OCI-LY7 (cell line): ENCODE results near the gene CYP46A1. TPM values are rescaled to one million over a fixed set of nuclear protein-coding genes. Genes with fewer than 3 reads are reported as not detected.

Experiments used
- BruUV-seq: library from RNA; stranded (reverse); fragments of 400-500 nt; replicated peaks from 2 replicates; lab custom pipeline; 2021; lab: Mats Ljungman, UMichigan
- CTCF ChIA-PET: fragments of 300-600 bp; sonication (Branson Sonifier 250); formaldehyde crosslinking; loops from one replicate; lab custom pipeline; 2022; ENCODE audit warnings: antibody characterized with exemption; ENCODE audit not compliant: unreplicated experiment; lab: Charles Lee
- POLR2A ChIA-PET: fragments of 300-600 bp; sonication (Branson Sonifier 250); formaldehyde crosslinking; loops from one replicate; lab custom pipeline; 2022; ENCODE audit warnings: antibody characterized with exemption; lab: Charles Lee
- DNase-seq: peaks from one replicate; pipeline ENCODE4 v3.0.0-alpha.2; 2015; ENCODE audit warnings: low spot score
- H2AFZ ChIP-seq: fragments of 200-600 bp; sonication (generic), shearing (Covaris generic); 2 replicates; pipeline ENCODE4 v1.6.1; 2014; ENCODE audit warnings: mild to moderate bottlenecking, antibody characterized with exemption, low read length, moderate library complexity
- H3K27ac ChIP-seq: fragments of 200-600 bp; sonication (generic); 2 replicates; pipeline ENCODE4 v1.5.1; 2014; ENCODE audit warnings: mixed run types, low read depth, mild to moderate bottlenecking, moderate library complexity, low read length, inconsistent platforms; ENCODE audit not compliant: poor library complexity, severe bottlenecking
- H3K36me3 ChIP-seq: fragments of 200-600 bp; sonication (generic); 2 replicates; pipeline ENCODE4 v1.6.1; 2014; ENCODE audit warnings: mild to moderate bottlenecking, antibody characterized with exemption, low read length, moderate library complexity, mixed read lengths; ENCODE audit not compliant: insufficient read depth
- H3K4me1 ChIP-seq: fragments of 200-600 bp; sonication (generic); 2 replicates; pipeline ENCODE4 v1.5.1; 2014; ENCODE audit warnings: mild to moderate bottlenecking, low read length; ENCODE audit not compliant: insufficient read depth, poor library complexity, severe bottlenecking
- H3K4me2 ChIP-seq: fragments of 200-600 bp; sonication (generic); 2 replicates; pipeline ENCODE4 v1.6.1; 2014; ENCODE audit warnings: mild to moderate bottlenecking, low read length
- H3K4me3 ChIP-seq: fragments of 200-600 bp; sonication (generic); 2 replicates; pipeline ENCODE4 v1.5.1; 2014; ENCODE audit warnings: mild to moderate bottlenecking, low read depth, low read length; ENCODE audit not compliant: poor library complexity, severe bottlenecking
- H3K79me2 ChIP-seq: fragments of 200-600 bp; sonication (generic); 2 replicates; pipeline ENCODE4 v1.6.1; 2016; ENCODE audit warnings: low read depth, mild to moderate bottlenecking, low read length, moderate library complexity, mixed read lengths; ENCODE audit not compliant: insufficient read depth
- H3K9me2 ChIP-seq: fragments of 200-600 bp; sonication (generic); 2 replicates; pipeline ENCODE4 v1.6.1; 2016; ENCODE audit warnings: mild to moderate bottlenecking, low read length, mixed read lengths; ENCODE audit not compliant: insufficient read depth
- H3K9me3 ChIP-seq: fragments of 200-600 bp; sonication (generic); 2 replicates; pipeline ENCODE4 v1.6.1; 2014; ENCODE audit warnings: mild to moderate bottlenecking, mixed run types, low read length, mixed read lengths
- H4K20me1 ChIP-seq: fragments of 200-600 bp; sonication (generic); 2 replicates; pipeline ENCODE4 v1.6.1; 2014; ENCODE audit warnings: mild to moderate bottlenecking, antibody characterized with exemption, low read length, moderate library complexity, mixed read lengths; ENCODE audit not compliant: insufficient read depth
- EZH2phosphoT487 ChIP-seq: fragments of 200-600 bp; sonication (generic); IDR thresholded peaks from 2 replicates; pipeline ENCODE4 v1.6.1; 2018; ENCODE audit warnings: low read depth, borderline replicate concordance, mild to moderate bottlenecking, mixed run types, antibody characterized with exemption, low read length, moderate library complexity, mixed read lengths
- intact Hi-C: fragments of 100-400 bp; cut with micrococcal nuclease; formaldehyde crosslinking; loops from one replicate; pipeline ENCODE4 v1.10.0; 2022; ENCODE audit not compliant: unreplicated experiment
- total RNA-seq, 2 experiments: library from RNA; depleted of rRNA in 1 of 2; stranded (reverse); fragments of >200 nt in 1 of 2; shearing (Covaris generic) in 1 of 2; gene quantifications; 2 replicates each; pipeline ENCODE4 v1.2.3, GENCODE V29; 2014 to 2022
- TF ChIP-seq, protein P1 (sequence below): fragments of 200-600 bp; sonication (generic); conservative IDR thresholded peaks from 2 replicates; pipeline ENCODE4 v1.5.1; 2014; ENCODE audit warnings: mild to moderate bottlenecking, antibody characterized with exemption, low read length, moderate library complexity, mixed read lengths

The CYP46A1 gene
- total RNA-seq, 2 experiments from 2014 or later: 4.1 to 10.8 TPM

DNA sequence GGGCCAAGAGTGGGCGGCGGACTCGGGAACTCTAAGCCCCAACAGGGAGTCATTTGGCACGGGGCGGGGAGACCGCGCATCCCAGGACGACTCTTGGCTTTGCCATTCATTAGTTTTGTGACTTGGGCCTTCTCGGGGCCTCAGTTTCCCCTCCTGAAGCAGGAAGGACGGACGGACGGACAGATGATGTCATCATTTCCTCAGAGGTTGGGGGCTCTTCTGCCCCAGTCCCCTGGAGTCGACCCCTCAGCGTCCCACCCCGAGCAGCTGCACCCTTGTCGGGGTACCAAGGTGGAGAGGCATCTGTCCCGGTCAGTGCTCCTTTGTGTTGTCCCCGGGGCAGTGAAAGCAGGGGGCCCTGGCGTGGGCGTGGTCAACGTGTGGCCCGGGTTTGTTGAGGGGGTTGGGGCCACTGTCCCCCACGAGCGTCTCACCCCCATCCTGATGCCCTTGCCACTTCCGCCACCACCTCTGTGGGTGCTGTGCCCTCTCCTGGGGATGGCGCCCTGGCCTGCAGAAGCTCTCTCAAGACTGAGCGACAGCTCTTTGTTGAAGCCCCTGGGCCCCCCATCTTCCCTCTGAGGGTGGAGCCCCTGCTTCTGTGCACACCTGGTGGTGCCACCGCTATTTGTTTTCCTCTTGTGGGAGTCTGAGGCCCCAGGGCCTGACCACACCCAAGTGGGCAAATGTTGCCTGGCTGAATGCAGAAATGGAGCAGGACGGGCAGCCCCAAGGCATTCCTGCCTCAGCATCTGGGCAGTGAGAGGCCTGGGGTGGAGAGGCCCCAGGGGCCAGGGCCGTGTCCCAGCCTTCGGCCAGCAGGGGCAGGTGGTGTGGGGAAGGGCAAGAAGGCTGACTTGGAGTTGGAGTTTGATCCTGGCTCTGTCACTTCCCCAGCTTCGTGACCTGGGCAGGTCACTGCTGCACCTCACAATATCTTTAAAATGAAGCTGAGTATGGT is 38.3 kb upstream of the CYP46A1 start:
- Histone ChIP-seq H3K4me1 (no peaks in the 10 kb centered on the region), H3K27ac (no peak overlapping the region), H3K9me2 (no peaks in the 10 kb centered on the region), H2AFZ (no peak overlapping the region), H3K4me2 (no peak overlapping the region), H3K9me3 (no peaks in the 10 kb centered on the region), H3K4me3 (no peak overlapping the region), H3K36me3 (no peaks in the 10 kb centered on the region), H3K79me2 (no peaks in the 10 kb centered on the region), H4K20me1 (no peaks in the 10 kb centered on the region)
- intact Hi-C loops: no loop called here
- no peak for TF ChIP-seq EZH2phosphoT487
- TF ChIP-seq, protein P1, sequence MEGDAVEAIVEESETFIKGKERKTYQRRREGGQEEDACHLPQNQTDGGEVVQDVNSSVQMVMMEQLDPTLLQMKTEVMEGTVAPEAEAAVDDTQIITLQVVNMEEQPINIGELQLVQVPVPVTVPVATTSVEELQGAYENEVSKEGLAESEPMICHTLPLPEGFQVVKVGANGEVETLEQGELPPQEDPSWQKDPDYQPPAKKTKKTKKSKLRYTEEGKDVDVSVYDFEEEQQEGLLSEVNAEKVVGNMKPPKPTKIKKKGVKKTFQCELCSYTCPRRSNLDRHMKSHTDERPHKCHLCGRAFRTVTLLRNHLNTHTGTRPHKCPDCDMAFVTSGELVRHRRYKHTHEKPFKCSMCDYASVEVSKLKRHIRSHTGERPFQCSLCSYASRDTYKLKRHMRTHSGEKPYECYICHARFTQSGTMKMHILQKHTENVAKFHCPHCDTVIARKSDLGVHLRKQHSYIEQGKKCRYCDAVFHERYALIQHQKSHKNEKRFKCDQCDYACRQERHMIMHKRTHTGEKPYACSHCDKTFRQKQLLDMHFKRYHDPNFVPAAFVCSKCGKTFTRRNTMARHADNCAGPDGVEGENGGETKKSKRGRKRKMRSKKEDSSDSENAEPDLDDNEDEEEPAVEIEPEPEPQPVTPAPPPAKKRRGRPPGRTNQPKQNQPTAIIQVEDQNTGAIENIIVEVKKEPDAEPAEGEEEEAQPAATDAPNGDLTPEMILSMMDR: no peak
- BruUV-seq: no TSS peak
- CTCF ChIA-PET: no interaction called here
- POLR2A ChIA-PET: no interaction called here
- no peak for DNase-seq

DNA sequence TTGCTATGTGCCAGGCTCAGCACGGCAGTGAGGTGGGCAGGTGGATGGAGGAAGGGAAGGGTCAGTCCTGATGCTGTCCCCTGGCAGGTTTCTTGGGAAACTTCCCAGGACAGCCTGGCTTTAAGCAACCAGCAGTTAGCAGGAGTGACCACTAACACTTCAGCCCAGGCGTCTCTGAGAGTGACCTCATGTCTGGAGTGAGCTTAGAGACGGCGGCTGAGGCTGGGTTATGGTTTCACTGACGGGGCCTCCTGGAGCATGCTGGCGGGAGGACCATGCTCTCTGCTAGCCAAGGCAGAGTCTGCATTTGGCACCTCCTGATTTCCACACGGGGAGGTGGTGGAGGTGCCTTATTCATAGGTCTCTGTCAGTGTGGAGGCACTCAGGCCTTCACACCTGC is 36.7 kb upstream of the CYP46A1 start:
- BruUV-seq: no TSS peak
- no peak overlapping the region for H2AFZ ChIP-seq
- no peak overlapping the region for H3K4me3 ChIP-seq

More for the DNA sequence above, 36.7 kb upstream of the CYP46A1 start:
- TF ChIP-seq, protein P1: no peak
- no peak for TF ChIP-seq EZH2phosphoT487
- Histone ChIP-seq H3K4me2 (no peak overlapping the region), H4K20me1 (no peaks in the 10 kb centered on the region), H3K4me1 (no peaks in the 10 kb centered on the region), H3K79me2 (no peaks in the 10 kb centered on the region), H3K9me3 (no peaks in the 10 kb centered on the region), H3K27ac (no peak overlapping the region), H3K36me3 (no peaks in the 10 kb centered on the region), H3K9me2 (no peaks in the 10 kb centered on the region)
- intact Hi-C loops: no loop called here
- no peak for DNase-seq
- ChIA-PET CTCF (no interaction called here), POLR2A (interaction anchor here (1.2 kb wide), 1 partner anchor 10 kb away, joined by 3 read pairs; no protein-coding TSS in a partner anchor)
